Tracheal epithelial cell (primary cell): ENCODE measurements around the gene SCARB1. TPM values are rescaled to one million over a fixed set of nuclear protein-coding genes. Genes with fewer than 3 reads are reported as not detected.

Source experiments
- total RNA-seq: library from RNA; depleted of rRNA; stranded (reverse); fragments of >200 nt; gene quantifications from 2 replicates; pipeline ENCODE4 v1.2.1, GENCODE V29; 2014

SCARB1 gene
- total RNA-seq = 10.7 and 21.2 TPM in 2 replicates

GRCh38 chr12:124863416-124864325 lies at the start of gene SCARB1:
TSS of gene SCARB1 (minus strand) at chr12:124863864. CDS start at chr12:124863720, 144 bp downstream.

Other genes with a start within 250 kb of the SCARB1 start
- 2,267 and 3,029 TPM in 2 replicates for gene UBC, start 50.8 kb upstream of the SCARB1 start, total RNA-seq
- 17.7 and 23.1 TPM in 2 replicates for gene DHX37, start 125.3 kb upstream of the SCARB1 start, total RNA-seq
- gene BRI3BP, start 129.8 kb upstream of the SCARB1 start, total RNA-seq = 11.1 and 16.6 TPM in 2 replicates
- 30.5 and 50.4 TPM in 2 replicates for gene AACS, start 201.6 kb upstream of the SCARB1 start, total RNA-seq